Activated CD8-positive, alpha-beta memory T cell treated with anti-CD3 and anti-CD28 coated beads for 4 hours (primary cell): ENCODE data around the gene TSPAN18.

Experiments used
- DNase-seq, 2 donors: peaks; one replicate each; pipeline ENCODE4 v3.0.0-alpha.2; 2020; ENCODE audit warnings: low read depth in 2 of 2

TSPAN18 gene

DNA sequence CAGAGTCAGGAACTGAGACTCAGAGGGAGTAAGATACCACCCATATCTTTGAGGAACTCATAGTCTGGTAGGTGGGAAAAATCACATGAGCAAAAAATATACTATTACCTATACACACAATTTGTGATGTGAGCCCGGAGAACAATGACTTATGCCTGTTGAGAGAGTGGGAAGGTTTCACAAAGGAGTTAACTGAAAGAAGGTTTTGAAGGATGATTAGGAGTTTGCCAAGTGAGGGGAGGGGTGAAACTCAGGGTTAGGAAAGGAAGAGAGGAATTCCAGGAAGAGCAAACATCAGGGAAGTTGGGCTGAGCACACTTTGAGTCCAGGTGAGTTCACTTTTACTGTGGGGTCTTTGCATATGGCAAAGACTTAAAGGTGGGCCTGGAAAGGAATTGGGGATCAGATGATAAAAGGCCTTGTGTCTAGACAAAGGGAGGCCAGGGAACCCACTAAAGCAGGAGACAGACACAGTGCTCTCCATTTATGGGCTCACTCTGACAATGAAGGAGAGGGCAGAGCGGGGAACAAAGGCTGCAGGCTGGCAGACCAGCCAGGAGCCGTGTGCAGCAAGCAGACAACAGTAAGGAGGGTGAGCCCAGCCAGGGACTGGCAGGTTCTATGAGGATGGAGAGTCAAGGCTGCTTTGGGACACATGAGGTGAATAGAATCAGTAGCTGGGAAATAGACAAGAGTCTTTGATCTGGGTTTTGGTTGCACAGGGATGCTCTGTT is 33.1 kb downstream of the TSPAN18 start:
- no peak for DNase-seq

DNA sequence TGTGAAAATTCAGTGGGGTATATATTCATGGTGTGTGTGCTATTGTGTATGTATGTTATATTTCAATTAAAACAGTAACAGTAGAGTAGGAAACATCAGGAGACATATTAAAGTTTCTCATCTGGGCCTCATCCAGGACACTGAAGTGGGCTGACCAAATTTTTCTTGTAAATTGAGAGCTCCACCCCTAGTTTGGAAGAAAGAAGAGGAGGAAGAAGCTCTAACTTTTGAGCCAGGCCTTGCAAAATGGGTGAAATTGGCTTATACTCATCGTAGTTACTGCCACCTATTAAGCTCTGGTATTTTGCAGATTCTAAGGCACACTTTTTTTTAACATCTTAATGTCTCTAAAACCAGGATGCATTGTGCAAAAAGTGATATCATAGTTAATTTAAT is 33.7 kb downstream of the TSPAN18 start:
- DNase-seq, result no peak

DNA sequence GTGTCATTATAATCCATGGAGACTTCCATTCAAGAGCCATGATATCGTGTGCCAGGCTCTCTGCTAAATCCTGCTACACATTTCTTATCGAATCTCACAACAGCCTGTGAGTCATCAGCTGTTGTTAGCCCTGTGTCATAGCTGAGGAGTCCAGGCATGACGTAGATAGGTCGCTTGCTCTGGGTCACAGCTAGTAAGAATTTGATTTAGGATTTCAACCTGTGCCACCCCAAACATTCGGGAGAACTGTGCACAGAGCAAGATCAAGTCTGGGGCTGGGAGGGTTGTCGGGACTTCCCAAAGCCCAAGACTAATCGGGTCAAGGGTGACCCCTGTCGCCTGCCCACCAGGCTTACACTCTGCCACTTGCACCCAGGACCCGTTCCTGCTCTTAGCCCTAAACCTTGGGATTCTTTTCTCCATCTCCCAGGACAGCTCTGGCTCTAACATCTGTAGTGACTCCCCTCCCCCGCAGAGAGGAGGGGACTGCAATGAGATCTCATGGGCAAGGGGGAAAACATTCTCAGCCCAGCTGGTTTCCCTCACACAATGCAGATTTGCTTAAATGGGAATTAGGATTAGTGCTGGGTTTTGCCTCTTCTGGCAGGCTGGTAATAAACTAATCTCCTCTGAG is 34.3 kb downstream of the TSPAN18 start:
- DNase-seq, result no peak

DNA sequence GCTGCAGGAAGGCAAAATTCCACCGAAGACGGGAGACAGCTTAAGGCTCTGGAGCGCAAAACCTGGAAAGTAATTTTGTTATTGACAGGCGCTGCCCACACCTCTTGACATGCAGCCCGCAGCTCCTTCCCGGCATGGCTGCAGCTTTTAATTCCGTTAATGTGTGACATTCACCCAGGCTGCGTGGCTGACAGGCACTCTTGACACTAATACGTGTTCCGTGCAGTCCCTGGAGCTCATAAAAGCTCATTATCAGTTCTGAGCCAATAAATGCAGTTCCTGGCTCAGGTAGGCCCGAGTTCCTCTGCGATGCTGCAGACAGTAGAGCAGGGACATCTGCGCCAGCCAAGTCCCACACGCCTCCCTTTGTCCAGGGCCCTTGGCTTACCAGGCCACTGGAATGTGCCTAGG is 34.8 kb downstream of the TSPAN18 start:
- no peak for DNase-seq

DNA sequence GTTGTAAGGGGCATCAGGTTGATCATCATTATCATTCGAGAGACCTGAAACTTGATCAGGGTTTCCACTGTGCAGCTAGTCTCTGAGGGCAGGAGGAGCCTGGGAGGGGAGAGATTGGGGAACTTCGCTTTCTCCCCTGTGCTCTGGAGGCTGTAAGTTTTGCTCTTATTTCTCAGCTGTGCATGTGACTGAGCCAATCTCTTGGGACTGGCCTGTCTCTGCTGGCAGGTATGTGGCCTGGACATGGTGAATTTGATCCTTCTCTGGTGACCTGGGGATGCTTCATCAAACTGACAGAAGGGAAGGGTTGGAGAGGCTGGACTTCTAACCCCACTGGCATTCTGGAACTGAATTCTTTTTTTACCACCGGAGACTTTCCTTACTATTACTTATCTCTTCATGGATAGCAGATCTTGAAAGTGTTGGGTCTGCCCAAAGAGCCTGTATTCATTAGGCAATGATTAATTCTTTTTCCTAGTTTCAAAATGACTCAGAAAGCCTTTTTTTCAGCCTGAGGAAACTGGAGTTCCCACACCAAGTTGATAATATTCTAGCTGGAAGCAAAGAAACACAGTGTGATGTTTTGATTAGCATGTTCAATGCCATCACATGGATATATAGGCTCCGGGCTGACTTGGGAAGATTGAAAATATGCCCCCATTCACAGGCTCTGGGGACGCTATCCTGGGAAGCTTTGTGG is 36.5 kb downstream of the TSPAN18 start:
- DNase-seq, result no peak

DNA sequence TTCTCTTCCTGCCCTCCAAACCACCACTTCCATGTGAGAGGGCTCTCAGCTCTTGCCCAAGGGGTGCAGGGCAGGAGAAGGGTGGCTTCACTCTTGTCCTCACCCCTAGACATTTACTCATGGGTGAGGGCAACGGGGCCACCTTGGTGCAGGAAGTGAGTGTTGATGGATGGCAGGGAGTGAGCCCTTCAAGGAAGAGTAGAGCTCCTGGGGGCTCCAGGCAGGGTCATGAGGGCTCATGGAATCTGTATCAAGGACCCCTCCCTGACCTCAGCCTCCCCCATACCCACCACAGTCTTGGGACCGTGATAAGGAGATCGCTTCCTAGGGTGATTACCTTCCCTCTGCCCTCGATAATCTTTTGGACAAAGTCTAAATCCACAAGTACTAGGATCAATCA is 37.8 kb downstream of the TSPAN18 start:
- DNase-seq, result no peak

DNA sequence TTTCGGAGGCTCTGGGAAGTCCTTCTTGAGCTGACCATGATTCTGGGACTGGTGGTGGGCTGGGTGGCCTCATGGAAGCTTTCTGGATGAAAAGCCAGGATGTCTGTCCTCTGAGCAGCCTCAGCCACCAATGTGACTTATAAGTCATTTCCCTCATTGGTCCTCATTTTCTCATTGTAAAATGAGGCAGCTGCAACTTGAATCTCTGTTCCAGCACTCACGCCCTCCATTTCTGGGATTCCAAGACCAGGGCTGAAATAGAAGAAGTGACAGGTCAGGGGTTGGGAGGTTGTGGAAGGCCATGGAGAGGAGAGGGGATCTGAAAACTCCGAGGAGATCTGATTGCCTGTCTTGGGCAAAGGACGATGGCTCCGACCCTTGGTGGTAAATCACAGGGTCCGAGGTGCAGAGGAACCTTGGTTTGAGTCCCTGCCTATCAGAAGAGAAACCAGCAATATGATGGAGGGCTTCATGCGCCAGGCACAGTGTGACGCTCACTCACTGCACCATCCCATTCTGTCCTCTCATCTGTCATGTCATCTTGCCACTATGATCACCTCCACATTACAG is 38.3 kb downstream of the TSPAN18 start:
- no peak for DNase-seq

DNA sequence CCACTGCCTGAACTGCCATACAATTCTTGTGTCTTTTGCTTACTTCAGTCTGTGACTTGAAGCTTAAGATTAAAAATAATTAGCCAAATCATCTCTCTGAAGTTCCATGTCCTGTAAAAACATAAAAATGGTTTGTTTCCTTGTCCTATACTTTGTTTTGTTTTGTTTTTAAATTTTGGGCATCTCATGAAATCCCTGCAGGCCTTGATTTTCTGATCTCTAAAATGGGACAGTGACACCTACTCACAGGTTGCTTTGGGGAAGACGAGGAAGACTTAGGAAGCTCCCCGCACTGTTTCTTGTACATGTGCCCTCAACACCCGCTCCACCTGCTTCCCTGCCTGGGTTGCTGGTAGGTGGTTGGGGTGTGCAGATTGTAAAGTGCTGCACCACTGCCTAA is 38.9 kb downstream of the TSPAN18 start:
- DNase-seq, result no peak

DNA sequence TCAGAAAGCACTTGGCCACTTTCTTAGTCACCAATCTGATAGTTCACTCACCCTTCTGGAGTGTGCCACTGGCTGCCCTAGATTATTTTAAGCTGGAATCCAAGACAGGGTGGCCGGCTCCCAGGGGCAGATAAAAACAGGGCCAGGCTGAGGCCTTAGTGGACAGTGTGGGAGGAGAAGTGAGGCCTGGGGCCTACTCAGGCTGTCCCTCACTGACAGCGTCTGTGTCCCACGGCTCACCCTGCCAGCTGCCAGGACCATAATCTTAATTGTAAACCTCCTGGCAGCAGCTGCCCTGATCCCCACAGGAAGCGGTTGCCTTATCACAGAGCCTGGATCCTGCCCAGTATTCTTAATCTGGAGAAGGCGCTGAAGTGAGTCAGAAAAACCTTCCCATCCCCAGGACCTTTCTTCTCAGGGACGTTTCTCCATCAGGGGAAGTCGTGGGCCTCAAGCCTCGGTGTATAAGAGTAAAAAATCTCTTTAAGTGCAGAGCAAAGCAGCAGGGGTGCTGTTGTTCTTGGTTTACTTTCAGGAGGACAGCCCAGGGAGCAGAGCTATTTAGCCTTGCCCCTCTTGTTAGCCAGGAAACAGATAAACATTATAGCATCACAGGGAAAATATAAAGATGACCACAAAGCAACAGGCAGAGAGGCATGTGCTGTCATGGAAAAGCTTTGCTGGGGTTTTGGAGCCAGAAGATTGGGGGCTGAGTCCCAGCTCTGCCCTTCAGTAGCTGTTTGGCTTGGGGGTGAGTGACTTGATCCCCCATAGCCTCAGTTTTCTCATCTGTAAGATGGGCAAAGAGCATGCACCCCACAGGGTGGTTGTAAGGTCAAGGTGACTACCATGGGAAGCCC is 39.6 kb downstream of the TSPAN18 start:
- DNase-seq, result no peak

DNA sequence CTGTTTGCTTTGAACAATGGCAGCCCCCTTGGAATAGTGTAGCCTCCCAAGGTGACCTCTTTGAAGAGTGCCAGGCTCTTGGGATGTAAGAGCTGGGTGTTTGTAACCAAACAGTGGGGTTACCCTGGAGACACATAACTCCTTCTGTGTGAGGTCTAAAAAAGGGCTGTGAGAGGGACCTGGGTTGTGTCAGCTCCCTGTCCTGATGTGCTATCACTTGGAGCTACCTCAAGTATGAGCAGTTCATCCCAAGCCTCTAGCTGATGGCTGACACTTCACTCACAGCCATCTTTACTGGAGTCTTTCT is 40.2 kb downstream of the TSPAN18 start:
- DNase-seq, result no peak

DNA sequence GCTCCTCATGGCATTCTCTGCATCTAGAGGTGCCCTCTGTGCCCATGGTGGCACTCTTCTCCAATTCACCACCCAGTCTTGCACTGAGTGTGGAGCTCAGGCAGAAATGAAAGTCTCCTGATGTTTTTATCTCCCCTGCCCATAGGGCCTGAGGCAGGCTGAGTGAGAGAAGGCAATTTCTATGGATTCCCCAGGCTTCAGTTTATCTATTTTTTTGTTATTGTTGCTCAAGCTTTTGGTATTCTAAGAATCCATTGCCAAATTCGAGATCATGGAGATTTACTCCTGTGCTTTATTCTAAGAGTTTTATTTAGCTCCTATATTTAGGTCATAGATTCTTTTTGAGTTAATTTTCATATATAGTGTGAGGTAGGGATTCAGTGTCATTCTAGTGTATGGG is 40.7 kb downstream of the TSPAN18 start:
- no peak for DNase-seq

DNA sequence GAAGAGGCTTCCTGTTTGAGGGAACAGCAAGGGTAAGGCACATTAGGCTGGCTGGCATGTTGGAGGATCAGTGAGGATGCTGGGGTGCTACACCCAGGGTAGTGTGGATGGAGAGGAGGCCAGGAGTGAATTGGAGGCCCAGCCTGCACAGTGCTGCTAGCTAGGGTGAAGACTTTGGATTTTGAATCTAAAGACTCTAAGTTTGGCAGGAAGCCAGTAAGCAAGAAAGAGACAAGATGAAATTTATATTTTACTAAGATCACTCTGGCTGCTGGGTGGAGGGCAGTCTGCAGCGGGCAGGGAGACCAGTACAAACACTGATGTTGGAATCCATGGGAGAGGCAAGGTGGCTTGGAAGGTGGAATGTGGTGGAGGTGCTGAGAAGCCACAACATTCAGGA is 43.6 kb downstream of the TSPAN18 start:
- no peak for DNase-seq

DNA sequence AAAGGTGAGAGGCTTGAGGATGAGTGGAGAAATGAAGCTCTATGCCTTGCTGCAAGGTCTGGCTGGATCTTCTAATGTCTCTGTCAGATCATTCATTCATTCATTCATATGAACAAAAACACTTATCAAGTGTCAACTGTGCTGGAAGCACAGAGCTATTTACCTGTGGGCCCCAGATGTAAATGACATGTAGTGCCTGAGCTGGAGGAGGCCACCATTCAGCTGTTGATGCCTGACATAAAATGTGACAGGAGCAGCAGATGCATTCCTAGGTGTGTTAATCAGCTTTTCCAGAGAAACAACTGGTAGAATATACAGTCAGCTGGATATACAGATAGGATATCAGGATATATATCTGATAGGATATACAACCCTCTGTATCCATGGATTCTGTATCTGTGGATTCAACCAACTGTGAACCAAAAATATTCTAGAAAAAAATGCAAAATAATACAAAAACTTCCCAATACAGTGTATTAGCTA is 44.5 kb downstream of the TSPAN18 start:
- no peak for DNase-seq

DNA sequence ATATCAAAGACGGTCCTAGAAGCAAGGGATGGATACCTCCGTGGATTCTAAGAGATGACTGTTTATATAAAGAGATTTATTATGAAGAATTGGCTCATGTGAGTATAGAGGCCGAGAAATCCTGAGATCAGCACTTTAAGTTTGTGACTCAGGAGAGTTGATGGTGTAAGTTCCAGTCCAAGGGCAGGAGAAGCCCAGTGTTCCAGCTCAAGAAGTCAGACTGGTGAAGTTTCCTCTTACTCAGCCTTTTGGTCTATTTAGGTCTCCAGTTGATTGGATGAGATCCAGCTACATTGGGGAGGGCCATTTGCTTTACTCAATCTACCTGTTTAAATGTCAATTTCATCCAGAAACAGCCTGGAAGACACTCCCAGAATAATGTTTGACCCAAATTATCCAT is 45.1 kb downstream of the TSPAN18 start:
- DNase-seq, result no peak

DNA sequence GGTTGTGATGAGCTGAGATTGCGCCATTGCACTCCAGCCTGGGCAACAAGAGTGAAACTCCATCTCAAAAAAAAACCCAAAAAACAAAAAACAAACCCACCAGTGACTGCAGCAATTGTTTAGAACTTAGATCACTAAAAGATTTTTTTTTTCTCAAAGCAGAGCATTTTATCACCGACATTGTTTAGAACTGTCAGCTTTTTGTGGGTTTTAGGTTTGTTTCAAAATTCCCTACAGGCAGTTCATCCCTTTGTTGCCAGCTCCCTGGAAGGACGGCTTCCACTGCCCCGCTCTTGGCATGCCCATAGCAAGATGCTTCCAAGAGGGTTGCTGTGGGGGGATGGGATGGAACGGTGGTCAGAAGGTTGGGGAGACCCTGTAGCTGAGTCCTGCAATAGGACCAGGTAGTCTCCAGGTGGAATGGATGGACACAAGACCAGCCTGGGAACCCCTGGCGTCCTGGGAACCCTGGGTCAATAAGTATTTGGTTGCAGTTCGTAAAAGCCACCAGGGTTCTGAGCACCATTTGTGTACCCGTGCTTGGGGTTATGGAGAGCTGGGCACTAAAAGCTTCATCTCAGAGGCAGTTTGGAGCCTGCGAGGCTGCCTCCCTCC is 46.7 kb downstream of the TSPAN18 start:
- DNase-seq, result no peak

DNA sequence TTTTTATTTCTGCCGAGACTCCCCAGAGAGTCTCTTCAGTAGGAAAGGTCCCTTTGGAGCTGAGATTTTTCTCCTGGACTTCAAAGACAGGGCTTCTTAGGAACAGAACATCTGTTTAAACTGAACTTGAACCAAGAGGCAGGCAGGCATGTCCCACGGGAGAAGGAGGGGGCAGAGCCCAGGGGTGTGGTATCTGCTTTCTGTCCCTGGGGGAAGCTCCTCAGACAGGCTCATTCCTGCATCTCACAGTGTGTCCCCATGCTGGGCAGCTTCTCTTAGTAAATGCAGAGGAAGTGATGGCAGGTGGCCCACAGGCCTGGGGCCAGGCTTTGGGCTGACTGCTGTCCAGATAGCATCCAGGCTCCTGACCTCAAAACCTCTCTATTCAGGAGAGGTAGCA is 47.3 kb downstream of the TSPAN18 start:
- no peak for DNase-seq

DNA sequence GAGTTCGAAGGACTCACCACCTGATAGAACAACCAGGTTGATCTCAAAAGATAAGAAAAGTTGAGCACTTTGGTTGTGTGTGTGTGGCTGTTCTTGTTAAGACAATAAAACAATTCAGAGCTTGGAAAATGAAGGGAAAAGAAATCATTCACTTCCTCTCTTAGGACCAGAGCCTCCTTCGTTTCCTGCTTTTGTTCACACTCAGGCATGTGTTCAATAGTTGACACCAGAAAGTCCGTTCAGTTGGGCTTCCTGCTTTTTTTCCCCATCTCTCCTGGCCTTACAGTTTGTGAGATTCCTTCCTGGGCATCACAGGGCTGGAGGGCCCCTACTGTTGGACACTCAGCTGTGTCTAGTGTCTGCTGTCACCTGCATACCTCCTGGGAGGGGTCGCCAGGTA is 48.0 kb downstream of the TSPAN18 start:
- DNase-seq, result no peak

DNA sequence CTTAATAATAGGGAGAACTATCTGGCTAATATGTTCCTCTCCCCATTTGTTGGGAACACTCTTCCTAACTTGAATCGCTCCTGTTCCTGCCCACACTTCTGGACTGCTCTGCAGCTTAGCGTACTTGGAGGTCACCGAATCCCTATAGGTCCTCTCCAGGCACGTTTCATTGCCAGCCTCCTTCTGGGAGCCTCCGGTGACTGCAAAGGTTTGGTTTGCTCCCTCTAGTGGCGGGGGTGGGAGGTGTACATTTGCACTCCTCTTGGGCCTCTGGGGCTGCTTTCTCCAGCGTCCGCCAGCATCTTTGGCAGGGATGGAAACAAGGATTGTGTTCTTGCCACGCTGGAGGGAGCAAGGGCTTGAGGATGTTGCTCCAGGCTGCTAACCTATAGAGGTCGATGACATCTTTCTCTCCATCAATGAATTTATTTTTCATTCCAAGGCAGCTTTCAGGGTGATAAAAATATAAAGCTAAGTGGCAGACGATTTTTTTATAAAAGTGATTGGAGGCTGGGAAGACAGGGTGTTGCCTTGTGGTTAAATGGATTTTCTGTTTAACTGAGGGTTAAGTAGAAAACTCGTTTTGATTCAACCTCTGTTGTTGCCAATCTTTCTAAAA is 48.7 kb downstream of the TSPAN18 start:
- DNase-seq, result peak; percentile 22 to 24

DNA sequence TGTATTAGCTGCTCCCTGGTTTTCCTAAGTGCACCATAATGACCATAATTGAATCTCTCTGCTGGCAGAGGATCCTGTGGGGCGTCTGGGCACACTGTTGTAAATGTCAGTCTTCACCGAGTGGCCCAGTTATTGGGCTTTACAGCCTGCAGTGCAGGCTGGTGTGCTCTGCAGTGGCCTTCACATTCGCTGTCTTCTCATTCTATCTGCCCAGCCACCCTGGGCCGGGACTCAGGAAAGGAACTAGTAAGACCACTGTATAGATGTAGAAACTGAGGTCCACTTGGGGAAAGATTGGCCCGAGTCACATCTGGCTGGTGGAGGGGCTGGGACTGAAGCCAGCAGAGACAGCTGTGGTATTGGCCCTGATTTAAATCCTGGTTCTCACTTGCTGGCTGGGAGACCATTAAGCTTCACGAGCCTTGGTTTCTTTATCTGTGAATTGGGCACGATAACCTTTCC is 49.3 kb downstream of the TSPAN18 start:
- DNase-seq, result no peak

DNA sequence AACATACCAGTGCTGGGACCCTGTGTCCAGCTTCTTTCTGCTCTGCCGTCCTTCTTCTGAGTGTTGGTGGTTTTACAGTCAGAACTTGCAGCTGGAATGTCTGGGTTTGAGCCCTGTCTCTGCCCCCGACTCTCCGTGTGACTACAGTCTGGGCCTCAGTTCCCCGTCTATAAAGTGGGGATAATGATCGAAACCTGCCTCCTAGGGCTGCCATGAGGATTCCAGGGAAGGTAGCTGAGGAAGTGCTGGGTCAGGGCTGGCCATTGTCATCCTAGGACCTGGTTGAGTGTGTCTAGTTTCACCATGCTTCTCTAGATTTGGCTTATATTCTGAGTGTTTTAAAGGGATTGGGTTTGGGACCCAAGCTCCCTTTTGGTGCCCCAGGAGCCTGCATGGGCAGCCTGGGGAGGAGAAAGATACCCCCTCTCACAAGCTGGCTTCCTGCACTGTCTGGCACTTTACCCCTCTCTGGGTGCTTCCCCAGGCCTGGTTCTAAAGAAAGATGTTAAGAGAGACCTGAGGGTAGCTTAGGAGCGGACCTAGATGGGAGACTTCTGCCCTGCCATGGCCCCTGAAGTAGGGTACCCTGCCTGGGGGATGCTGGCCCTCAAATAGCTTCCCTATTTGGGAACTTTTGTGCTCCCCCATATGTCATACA is 49.9 kb downstream of the TSPAN18 start:
- no peak for DNase-seq
